Measurements from ENCODE around the gene TLCD5.

DNA sequence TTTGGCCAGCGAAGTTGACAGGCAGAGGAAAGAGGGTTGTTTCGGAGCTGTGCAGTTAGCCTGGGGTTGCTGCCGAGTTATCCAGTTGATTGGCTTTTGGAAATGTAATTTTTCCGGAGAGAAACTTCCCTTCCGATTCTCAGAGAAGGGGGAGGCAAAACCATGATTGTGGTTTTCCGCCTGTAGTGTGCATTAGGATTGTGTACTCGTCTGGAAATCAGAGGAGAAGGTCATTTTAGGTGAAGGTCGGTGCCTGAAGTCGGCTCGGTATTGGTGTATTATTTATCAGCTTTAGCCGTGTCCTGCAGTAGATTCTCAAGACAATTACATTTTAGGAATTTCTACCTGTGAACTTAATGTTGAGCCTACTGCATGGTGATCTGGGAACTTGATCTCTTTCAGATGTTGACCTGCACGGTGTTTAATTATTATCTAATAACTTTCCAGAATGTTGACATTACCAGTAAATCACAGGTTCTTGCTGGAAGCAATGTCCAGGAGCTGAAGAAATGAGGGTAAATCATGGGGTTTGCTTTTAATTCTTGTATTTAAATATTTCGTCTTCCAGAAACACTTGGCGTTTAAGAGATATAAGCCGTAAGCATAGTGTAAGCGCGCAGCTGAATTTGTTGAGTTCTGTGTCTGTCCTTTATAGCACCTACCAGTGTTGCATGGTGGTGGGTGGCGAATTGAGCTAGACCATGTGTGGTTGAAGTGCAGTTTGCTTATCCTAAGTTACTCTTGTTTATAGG lies 12.4 kb downstream of the TLCD5 start:
- TF ChIP-seq, protein P1, sequence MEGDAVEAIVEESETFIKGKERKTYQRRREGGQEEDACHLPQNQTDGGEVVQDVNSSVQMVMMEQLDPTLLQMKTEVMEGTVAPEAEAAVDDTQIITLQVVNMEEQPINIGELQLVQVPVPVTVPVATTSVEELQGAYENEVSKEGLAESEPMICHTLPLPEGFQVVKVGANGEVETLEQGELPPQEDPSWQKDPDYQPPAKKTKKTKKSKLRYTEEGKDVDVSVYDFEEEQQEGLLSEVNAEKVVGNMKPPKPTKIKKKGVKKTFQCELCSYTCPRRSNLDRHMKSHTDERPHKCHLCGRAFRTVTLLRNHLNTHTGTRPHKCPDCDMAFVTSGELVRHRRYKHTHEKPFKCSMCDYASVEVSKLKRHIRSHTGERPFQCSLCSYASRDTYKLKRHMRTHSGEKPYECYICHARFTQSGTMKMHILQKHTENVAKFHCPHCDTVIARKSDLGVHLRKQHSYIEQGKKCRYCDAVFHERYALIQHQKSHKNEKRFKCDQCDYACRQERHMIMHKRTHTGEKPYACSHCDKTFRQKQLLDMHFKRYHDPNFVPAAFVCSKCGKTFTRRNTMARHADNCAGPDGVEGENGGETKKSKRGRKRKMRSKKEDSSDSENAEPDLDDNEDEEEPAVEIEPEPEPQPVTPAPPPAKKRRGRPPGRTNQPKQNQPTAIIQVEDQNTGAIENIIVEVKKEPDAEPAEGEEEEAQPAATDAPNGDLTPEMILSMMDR (conservative IDR thresholded peaks at IDR 0.05) = no peak
- TF ChIP-seq ZFX (IDR thresholded peaks at IDR 0.05) = no peak

All from C4-2B (cell line).